ENCODE results near the gene HSPA6.
"Not testable (repeated sequence)": the region's sequence is repeated elsewhere in the genome, so short reads cannot be mapped to it uniquely, and the experiment has no call there.

The HSPA6 gene

DNA sequence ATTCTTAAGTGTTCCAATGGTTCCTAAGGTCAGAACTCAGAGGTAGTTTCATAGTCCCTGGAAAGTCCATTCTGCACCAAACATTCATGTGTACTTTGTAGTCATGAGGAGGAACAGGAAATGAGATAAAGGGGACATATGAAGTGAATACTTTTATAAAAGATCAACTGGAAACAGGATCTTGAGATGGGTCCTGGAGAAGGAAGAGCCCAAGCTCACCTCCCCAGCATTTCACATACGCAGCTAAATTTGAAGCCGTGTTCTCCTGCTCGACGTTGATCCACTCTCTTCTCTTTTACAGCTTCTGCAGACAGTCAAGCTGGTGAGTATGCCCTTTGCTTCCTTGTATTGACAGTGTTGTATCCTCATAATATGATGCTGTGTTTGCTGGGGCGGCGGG, 18.7 kb upstream of the HSPA6 start:
- DNase-seq, result no peak

DNA sequence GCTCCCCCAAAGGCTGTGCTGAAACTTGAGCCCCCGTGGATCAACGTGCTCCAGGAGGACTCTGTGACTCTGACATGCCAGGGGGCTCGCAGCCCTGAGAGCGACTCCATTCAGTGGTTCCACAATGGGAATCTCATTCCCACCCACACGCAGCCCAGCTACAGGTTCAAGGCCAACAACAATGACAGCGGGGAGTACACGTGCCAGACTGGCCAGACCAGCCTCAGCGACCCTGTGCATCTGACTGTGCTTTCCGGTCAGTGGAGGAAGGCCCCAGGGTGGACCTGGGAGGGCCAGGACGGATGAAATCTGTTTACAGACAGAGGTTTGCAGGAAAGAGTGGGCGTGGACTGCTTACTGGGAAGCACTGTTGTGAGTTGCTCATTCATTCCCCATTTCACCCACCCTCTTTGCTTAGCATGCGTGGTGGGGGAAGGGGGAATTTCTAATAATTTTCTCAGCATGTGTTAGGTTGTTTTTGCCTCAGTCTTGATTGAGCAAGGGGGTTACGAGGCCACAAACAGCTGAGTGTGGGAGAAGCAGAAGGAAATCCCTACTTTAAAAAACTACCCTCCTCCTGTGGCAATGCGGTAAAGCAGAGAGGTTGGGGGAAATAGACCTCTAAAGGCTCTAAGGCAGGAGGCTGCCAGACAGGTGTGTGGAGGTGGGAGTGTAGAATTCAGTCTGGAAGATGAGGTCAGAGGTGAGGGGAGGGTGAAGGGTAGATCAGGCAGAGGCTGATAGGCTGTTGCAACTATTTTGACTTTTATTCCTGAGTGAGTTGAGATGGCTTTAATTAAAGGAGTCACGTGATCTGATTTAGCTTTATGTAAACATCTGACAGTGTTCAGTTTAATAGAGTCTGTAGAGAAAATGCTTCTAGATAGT, 17.8 kb upstream of the HSPA6 start:
- DNase-seq, result no peak

DNA sequence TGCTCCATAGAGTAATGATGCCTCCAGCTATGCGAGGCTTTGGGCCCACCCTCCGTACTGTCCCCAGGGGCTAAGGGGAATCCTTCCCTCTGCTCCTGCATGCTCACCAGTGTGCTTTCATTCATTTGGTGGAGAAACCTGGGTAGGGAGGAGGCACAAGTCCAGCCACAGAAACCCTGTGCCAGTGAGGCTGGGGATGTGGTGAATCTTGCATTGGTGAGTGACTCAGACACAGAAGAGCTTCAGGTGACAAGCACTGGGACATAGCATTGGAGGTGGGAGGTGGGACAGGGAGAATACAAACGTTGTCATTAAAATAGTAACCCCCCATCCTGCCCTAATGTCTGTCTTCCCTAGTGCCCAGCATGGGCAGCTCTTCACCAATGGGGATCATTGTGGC, 13.9 kb upstream of the HSPA6 start:
- no peak for DNase-seq

DNA sequence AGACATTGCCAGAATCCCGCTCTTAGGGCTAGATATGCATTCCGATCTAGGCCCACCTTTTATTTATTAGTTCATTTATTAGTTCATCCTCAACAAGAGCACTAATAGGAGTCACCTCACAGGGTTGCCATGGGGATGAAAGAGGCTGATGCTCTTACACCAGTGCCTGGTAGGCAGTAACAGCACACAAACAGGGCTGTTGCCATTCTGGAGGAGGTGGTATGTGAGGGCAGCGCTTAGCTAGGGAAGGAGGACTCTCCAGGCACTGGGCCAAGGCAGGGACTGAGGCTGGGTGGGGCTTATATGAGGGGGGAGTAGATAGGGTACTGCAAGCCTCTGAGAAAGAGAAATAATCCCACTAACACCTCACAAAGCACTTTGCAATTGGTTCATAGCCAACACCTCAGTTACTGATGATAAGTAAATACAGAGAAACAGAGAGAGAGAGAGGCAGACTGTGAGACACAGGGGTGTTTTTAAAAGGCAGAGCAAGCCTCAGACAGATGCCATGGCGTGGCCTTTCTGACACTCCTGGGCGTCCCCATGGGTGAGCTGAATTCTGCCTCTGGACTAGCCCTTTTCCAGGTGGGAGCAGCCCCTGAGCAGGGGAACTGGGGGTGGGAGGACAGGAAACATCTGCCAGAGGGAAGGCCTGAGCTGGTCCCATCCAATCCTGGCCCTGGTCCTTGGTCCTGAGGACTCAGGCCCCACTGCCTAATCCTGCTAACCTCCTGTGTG, 13.2 kb upstream of the HSPA6 start:
- DNase-seq, result no peak

DNA sequence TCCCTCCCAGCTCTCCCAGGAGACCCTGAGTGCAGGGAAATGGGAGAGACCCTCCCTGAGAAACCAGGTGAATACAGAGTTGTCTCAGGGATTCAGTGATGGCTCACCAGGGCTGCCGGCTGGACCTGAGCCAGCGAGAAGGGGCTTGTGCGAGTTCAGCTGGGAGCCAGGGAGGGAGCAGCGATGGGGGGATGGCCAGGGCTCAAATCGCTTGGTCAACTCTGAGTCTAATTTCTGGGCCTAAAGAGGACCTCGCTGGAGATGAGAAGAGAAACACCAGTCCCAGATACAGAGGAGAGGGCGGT, 12.6 kb upstream of the HSPA6 start:
- DNase-seq, result no peak

DNA sequence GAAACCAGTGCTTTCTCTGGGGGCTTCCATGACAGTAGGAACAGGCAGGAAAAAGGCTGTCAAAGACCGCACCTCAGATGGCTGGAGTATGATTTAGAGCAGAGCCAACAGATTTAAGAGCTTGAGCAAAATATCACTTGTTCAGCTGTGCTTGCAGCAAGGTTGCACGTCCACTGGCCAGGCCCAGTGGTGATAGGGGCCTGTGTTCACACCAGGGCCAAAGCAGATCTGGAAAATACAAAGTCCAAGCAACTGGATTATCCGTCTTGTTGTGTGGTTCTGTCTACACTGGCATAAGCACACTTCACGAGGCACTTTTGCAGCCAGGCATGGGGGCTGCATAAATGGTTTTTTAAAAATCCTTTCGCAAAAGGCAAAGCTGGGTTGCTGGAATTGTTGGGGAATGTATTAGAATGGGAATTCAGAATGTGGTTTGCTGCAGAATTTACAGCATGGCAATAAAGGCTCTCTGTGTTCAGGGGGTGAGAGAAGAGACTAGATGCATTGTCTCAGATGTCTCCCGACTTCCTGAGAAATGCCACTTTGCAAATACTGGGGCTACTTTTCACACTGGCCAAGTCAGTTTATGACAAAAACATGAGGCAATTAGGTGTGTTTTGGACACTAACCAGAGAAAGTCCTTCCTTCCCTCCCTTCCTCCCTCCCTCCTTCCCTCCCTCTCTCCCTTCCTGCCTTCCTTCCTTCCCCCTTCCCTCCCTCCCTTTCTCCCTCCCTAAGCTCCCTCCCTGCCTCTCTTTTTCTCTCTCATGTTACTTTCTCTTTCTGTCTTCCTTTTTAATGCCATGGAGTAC, 11.5 kb upstream of the HSPA6 start:
- DNase-seq, result not testable (repeated sequence)

DNA sequence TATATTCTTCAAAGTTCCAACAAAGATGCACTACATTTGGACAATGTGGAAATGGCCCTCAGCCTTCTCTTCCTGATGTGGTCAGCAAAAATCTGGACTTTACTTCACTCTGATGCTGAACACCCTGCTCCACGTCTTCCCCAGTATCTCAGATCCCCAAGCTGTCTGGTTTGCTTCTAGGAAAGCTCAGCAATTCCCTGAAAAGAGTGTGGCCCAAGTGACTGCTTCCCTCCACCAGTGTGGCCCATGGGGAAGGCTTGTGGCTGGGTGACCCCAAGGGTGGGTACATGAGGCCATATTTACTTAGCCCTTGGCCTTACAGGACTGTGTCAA, 10.9 kb upstream of the HSPA6 start:
- DNase-seq, result not testable (repeated sequence)

DNA sequence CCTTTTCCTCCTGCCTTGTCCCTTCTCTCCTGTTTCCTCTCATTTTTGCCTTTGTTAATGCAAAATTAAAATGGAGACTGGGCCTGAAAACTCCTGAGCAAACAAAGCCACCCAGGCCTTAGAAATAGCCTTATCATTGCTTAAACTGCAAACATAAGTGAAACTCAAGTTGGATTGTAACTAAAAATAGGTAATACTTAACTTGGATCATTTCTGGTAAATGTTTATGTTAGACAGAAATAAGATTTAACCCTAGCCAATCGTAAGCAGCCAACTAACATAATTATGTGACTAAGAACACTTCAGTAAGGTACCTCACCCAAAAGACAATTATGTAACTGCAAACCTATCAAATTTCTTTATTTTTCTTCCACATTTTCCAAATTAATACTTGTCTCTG, 10.4 kb upstream of the HSPA6 start:
- DNase-seq, result peak; percentile 57

DNA sequence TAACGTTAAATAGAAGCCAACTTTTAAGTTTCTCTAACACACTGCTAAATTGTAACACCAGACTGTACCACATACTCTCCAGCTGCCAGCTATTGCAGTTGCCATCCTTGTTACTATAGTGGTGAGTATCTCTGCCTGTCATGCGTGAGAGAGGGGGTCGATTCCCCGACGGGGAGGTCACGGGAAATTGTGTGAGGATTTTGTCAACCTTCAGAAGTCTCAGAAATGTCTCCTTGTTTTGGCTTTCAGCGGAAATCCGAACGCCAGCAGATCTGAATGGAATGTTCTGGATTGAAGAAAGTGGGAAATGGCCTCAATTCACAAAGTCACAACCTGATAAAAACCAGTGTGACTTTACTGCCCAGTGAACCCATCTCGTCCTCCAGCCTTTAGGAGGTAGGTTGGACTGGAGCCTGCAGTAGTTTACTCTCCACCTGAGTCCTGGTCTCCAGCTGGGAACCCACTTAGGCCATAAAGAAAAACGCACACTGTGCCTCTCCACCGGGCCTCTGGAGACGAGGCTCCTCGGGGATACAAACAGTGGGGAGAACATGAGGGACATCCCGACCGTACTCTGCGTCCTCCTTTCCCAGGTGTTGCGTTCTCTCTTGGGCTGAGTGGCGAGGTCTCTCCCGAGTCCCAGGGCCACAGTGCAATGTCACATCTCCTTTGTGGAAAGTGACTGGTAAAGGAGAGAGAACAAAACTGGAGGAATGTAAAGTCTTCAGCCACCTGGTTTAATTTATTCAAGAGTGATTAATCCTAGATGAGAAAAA, 1.1 kb upstream of the HSPA6 start:
- DNase-seq, result not testable (repeated sequence)

DNA sequence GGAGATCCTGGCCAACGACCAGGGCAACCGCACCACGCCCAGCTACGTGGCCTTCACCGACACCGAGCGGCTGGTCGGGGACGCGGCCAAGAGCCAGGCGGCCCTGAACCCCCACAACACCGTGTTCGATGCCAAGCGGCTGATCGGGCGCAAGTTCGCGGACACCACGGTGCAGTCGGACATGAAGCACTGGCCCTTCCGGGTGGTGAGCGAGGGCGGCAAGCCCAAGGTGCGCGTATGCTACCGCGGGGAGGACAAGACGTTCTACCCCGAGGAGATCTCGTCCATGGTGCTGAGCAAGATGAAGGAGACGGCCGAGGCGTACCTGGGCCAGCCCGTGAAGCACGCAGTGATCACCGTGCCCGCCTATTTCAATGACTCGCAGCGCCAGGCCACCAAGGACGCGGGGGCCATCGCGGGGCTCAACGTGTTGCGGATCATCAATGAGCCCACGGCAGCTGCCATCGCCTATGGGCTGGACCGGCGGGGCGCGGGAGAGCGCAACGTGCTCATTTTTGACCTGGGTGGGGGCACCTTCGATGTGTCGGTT, 477 bp downstream of the HSPA6 start:
- DNase-seq, result not testable (repeated sequence)

DNA sequence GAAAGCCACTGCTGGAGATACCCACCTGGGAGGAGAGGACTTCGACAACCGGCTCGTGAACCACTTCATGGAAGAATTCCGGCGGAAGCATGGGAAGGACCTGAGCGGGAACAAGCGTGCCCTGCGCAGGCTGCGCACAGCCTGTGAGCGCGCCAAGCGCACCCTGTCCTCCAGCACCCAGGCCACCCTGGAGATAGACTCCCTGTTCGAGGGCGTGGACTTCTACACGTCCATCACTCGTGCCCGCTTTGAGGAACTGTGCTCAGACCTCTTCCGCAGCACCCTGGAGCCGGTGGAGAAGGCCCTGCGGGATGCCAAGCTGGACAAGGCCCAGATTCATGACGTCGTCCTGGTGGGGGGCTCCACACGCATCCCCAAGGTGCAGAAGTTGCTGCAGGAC, 981 bp downstream of the HSPA6 start:
- DNase-seq, result not testable (repeated sequence)

DNA sequence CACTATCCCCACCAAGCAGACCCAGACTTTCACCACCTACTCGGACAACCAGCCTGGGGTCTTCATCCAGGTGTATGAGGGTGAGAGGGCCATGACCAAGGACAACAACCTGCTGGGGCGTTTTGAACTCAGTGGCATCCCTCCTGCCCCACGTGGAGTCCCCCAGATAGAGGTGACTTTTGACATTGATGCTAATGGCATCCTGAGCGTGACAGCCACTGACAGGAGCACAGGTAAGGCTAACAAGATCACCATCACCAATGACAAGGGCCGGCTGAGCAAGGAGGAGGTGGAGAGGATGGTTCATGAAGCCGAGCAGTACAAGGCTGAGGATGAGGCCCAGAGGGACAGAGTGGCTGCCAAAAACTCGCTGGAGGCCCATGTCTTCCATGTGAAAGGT, 1.6 kb downstream of the HSPA6 start:
- not testable (repeated sequence) for DNase-seq

DNA sequence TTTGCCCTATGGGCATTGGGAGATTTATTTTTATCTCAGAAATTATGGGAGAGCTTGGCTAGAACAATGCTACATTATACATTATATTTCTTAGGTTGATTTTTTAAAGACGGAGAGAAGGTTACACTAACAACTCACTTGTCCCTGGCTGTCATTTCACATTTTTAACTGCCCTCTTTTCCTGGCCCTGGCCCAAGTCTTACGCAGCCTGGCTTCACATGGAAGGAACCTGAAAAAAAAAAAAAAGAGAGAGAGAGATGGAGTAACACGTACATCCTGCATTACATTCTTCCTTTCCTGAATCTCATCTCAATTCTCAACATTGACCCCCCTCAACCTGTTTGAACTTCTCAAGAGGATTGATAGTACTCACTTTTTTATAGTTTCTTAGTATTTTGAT, 4.2 kb downstream of the HSPA6 start:
- not testable (repeated sequence) for DNase-seq

DNA sequence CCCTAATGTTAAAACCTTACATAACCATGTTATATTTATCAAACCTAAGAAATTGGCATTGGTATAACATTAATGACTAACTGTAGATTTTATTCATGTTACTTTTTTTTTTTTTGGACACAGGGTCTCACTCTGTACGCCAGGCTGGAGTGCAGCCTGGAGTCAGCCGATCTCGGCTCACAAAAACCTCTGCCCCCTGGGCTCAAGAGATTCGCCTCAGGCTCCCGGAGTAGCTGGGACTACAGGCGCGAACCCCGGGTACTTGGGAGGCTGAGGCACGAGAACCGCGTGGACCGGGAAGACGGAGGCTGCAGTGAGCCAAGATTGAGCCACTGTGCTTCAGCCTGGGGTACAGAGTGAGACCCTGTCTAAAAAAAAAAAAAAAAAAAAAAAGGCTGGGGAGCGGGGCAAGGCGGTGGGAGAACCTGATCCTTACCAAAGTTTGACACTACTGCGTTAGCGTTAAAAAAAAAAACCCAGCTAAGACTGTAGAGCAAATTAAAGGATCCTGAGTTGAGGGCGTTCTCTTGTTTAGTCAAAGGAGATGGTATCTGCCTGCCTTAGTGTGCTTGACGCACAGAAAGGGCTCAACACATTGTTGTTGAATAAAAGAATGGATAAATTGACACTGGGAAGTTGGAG, 5.2 kb downstream of the HSPA6 start:
- DNase-seq, result not testable (repeated sequence)

DNA sequence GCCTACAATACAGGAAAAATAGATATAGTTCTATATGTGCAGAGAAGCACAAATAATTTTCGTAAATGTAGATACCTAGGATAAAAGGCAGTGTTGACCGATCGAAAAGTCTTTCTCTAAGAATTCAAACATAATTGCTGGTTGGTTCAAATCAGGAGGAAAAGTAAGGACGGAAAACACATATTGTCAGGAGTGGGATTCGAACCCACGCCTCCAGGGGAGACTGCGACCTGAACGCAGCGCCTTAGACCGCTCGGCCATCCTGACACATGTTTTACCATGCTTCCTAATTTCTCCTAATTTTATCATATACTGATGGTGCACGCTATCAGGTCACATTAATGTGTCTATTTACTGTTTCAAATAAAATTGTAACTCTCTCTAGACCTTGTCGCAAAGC, 5.8 kb downstream of the HSPA6 start:
- peak; percentile 75 for DNase-seq

DNA sequence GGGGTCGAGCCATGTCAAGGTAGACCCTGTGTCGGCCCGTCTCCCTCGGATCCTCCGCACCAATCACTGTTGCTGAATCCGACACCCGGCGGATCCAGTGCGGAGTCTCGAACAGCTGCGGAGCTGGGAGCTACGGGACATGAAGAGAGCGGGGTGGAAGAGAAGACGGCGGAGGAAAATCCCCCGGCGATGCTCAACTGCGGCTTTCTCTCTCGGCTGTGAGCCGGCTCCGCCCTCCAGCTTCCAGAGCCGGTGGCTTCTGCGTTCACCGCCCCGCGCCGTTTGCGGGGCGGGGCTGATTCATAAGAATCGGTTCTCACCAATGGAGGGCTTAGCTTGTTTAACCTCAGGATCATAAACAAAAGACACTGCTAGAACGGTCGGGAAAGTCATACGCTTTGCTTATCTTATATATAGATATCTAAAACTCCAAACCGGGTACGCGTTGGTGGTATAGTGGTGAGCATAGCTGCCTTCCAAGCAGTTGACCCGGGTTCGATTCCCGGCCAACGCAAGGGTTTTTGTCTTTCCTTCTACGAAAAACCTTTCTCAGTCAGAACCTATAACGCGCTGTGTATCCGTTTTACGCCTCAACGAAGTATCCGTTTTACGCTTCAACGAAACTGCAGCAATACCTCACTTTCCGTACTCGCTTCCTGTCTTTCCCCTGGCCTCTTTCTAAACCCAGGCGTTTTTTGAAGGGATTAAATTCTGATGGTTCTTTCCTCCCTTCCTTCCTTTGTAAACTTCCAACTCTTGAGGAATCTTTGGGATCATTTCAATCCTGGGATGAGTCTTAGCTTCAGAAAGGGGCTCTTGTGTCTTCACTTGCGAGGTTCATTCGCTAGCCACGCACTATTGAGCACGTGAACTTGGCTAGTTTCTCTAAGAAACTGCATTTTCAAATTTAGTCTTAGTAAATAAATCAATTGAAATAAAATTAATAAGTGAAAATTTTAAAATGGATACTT, 6.6 kb downstream of the HSPA6 start:
- DNase-seq, result peak; percentile 93

DNA sequence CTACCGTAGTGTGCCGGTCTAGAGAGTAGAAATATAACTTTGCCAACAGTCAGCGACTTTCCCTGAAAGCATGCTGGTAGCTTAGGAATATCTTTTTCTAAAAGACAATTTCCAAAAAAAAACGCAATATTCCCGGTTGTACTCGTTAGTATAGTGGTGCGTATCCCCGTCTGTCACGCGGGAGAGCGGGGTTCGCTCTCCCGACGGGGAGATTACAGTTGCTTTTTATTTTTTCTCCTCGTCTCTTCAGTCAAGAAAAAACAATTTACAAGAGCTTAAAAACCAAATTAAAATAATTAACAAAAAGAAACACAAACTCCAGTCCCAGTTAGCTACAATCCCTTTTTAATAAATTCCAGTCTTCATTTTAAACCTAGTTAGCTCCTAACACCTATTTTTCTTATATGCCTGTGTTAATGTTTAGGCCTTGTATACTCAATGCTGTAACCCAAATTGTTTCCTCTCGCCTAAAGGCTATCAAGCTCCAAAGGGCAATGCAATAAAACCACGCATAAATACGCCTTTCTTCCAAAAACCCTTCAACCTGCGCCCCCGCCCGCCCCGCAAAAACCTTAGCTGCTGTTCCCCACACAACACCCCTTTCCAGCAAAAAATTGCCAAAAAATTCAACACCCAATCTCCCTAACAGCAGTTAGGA, 7.8 kb downstream of the HSPA6 start:
- peak; percentile 16 for DNase-seq

DNA sequence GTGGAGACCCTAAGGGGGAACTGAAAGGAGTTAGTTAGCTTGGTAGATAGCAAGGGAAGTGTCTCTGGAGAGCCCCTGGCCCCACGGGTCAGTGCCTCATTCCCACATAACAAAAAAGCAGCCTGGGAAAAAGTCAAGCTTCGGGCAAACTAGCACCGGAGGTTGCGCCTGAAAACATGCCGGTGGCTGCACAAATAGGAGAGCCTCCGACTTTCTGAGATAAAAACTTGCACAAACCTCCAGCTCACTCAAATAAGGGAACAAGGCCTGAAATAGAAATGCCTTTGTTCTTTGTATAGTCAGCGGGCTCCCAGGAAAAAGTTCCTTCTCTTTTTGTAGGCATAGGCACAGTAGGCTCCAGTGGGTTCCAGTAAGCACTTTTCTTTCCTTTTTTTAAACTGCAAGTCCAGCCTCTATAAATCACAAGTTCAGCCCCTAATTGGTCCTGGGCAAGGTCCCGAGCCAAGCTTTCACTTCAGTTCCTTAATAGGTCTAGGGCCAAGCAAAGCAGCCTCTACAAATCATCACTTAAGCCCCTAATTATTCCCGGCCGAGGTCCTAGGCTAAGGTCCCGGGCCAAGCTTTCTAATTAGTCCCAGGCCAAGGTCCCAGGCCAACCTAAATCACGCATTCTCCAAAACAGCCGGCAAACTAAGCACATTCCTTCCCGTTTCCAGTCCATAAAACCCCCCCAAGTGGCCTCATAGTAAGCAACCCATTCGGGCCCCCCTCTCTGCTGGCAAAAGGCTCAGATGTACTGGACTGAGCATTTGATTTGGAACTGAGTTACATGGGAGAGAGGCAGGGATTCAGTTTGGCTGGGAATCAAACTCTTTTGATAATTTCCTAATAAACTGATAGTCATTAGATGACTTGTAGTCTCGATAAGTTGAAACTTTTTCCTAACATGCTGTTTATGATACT, 8.6 kb downstream of the HSPA6 start:
- DNase-seq, result not testable (repeated sequence)

DNA sequence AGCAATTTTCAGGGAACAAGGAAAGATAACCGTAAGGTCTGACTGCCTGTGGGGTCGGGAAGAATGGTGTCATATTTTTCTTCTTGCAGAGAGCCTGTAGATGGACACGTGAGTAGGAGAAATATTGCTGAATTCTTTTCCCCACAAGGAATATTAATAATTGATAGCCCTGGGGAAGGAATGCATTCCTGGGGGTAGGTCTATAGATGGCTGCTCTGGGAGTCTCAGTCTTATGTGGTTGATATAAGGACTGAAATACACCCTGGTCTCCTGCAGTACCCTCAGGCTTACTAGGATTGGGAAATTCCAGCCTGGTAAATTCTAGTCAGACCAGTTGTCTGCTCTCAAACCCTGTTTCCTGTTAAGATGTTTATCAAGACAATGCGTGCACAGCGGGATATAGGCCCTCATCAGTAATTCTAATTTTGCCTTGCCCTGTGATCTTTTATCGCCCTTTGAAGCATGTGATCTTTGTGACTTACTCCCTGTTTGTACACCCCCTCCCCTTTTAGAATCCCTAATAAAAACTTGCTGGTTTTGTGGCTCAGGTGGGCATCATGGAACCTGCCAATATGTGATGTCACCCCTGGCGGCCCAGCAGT, 12.8 kb downstream of the HSPA6 start:
- not testable (repeated sequence) for DNase-seq
